ENCODE measurements around the gene IQGAP1. TPM values are rescaled to one million over a fixed set of nuclear protein-coding genes. Genes with fewer than 3 reads are reported as not detected.

IQGAP1 gene
- total RNA-seq, 1 experiment from 2014 or later, result 113 TPM

DNA sequence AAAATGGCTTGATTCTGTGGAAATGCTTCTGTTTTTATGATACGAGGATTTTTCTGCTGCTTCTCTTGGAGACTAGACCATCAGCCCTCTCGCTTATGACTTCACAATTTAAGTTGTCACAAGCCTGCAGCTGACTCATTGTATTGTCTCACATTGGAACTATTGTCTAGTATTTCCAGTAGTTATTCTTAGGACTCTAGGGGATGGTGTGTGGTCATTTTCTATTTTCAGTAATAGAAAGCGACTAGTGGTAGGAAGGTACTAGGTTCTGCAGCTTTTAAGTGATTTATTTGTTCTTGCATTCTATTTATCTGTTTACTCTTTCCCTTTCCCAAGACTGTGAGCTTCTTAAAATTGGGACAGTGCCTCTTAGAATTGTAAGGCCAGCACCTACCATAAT is 75.3 kb downstream of the IQGAP1 start:
- intact Hi-C loops (cut with micrococcal nuclease), result no loop called here
- DNase-seq (ENCODE audit: low read depth, low spot score), result no peak
- Histone ChIP-seq H3K4me3 (replicated peaks in 1 of 2; ENCODE audit: low read depth in 1 of 2, low read length in 2 of 2) (no peak overlapping the region), H3K9me3 (ENCODE audit: control insufficient read depth in 1 of 2, insufficient read depth in 1 of 2, low read depth in 1 of 2, low read length in 2 of 2) (no peaks in the 10 kb centered on the region), H3K4me1 (ENCODE audit: control insufficient read depth in 1 of 2, insufficient read depth in 2 of 2, low read length in 2 of 2) (peaks cover 14 to 15% of the 10 kb centered on the region in 2 experiments), H2AFZ (ENCODE audit: low read depth, low read length, poor library complexity, severe bottlenecking) (no peak overlapping the region), H3K36me3 (ENCODE audit: control insufficient read depth in 1 of 2, insufficient read depth in 2 of 2, low read length in 2 of 2) (peaks cover 0 to 11% of the 10 kb centered on the region in 2 experiments; a peak in 3 of 4 replicates), H3K9ac (ENCODE audit: low read length) (no peak overlapping the region), H4K20me1 (ENCODE audit: insufficient read depth) (no peaks in the 10 kb centered on the region), H3K79me2 (ENCODE audit: insufficient read depth, low read length) (0 out of 2 replicates have a peak, but pooled peaks cover 9% of the 10 kb centered on the region), H3K27me3 (ENCODE audit: insufficient read depth, low read length) (no peaks in the 10 kb centered on the region), H3K9me2 (ENCODE audit: insufficient read depth) (no peaks in the 10 kb centered on the region), H3K27ac (ENCODE audit: low read depth, low read length) (no peak overlapping the region), H3K4me2 (ENCODE audit: low read length) (no peak overlapping the region)
- ChIA-PET POLR2A (no interaction called here), RAD21 (ENCODE audit: low non-redundant PET in 1 of 2, low total read pairs in 2 of 2, uncharacterized antibody in 2 of 2, unreplicated experiment in 2 of 2) (no interaction called here), CTCF (interaction anchor here (1.1 kb wide), 1 partner anchor 143 kb away, joined by 4 read pairs; no protein-coding TSS in a partner anchor)
- BruUV-seq (replicated peaks), result no TSS peak
- TF ChIP-seq CBX3 (IDR thresholded peaks at IDR 0.05; ENCODE audit: low read depth) (no peak), EZH2phosphoT487 (IDR thresholded peaks at IDR 0.05; ENCODE audit: borderline replicate concordance) (no peak), SIN3A (IDR thresholded peaks at IDR 0.05; ENCODE audit: low read depth) (no peak), TCF7L2 (IDR thresholded peaks at IDR 0.05; ENCODE audit: borderline replicate concordance, extremely low read depth, insufficient read depth, insufficient read length) (no peak), POLR2A (IDR thresholded peaks at IDR 0.05; ENCODE audit: borderline replicate concordance, extremely low read depth, insufficient read depth, insufficient read length) (no peak)
- TF ChIP-seq, protein P1, sequence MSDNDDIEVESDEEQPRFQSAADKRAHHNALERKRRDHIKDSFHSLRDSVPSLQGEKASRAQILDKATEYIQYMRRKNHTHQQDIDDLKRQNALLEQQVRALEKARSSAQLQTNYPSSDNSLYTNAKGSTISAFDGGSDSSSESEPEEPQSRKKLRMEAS (IDR thresholded peaks at IDR 0.05), result no peak
- no peak for ATAC-seq

DNA sequence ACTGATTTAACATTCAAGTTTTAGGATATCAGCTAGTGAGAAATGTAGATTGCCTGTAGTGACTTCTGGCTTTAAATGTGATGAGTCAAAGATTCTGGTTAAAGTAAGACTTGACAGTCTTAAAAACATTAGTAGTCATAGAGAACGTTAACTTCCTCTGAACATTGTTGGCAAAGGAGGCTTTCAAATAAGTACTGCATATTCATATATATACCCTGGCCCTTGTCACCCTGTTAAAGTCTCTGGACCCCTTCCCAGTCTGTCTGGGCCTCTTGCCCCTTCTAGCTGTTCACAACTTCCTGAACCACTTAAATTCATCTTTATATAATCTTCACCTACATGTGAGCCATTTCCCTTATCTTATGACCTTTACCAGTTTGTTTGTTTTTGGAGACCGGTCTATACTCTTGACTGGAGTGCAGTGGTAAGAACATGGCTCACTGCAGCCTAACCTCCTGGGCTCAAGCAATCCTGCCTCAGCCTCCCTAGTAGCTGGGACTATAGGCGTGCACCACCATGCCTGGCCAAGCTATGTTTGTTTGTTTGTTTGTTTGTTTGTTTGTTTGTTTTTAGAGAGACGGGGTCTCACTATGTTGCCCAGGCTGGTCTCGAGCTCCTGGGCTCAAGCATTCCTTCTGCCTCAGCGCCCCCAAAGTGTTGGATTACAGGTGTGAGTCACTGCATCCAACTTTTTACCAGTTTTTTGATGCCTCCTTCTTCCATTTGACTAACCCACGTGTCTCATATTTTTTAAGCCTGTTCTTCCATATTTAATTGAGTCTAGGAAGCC is 77.3 kb downstream of the IQGAP1 start:
- Histone ChIP-seq H3K27ac (ENCODE audit: low read depth, low read length) (no peak overlapping the region), H3K36me3 (ENCODE audit: control insufficient read depth in 1 of 2, insufficient read depth in 2 of 2, low read length in 2 of 2) (peaks cover 0 to 5% of the 10 kb centered on the region in 2 experiments; a peak in 3 of 4 replicates), H3K9me3 (ENCODE audit: control insufficient read depth in 1 of 2, insufficient read depth in 1 of 2, low read depth in 1 of 2, low read length in 2 of 2) (no peaks in the 10 kb centered on the region), H3K4me1 (ENCODE audit: control insufficient read depth in 1 of 2, insufficient read depth in 2 of 2, low read length in 2 of 2) (peaks cover 14 to 15% of the 10 kb centered on the region in 2 experiments), H3K79me2 (ENCODE audit: insufficient read depth, low read length) (0 out of 2 replicates have a peak, but pooled peaks cover 2% of the 10 kb centered on the region), H3K4me2 (ENCODE audit: low read length) (peak overlapping the region; percentile 22), H3K9ac (ENCODE audit: low read length) (no peak overlapping the region), H4K20me1 (ENCODE audit: insufficient read depth) (no peaks in the 10 kb centered on the region), H3K9me2 (ENCODE audit: insufficient read depth) (no peaks in the 10 kb centered on the region), H3K4me3 (replicated peaks in 1 of 2; ENCODE audit: low read depth in 1 of 2, low read length in 2 of 2) (no peak overlapping the region), H3K27me3 (ENCODE audit: insufficient read depth, low read length) (no peaks in the 10 kb centered on the region), H2AFZ (ENCODE audit: low read depth, low read length, poor library complexity, severe bottlenecking) (no peak overlapping the region)
- ATAC-seq (no peak), DNase-seq (ENCODE audit: low read depth, low spot score) (no peak)
- intact Hi-C loops (cut with micrococcal nuclease), result no loop called here
- ChIA-PET POLR2A (interaction anchor here (1.0 kb wide), 1 partner anchor 77 kb away, joined by 3 read pairs; the partner anchor contains the start of gene IQGAP1), CTCF (interaction anchor here (1.1 kb wide), 1 partner anchor 145 kb away, joined by 3 read pairs; no protein-coding TSS in a partner anchor), RAD21 (ENCODE audit: low non-redundant PET in 1 of 2, low total read pairs in 2 of 2, uncharacterized antibody in 2 of 2, unreplicated experiment in 2 of 2) (no interaction called here)
- BruUV-seq (replicated peaks), result no TSS peak
- TF ChIP-seq SP1 (IDR thresholded peaks at IDR 0.05; ENCODE audit: low read depth), result no peak; the same call in 1 of the 2 replicates
- TF ChIP-seq ELF1 (IDR thresholded peaks at IDR 0.05; ENCODE audit: borderline replicate concordance, low read depth), result no peak
- no peak for TF ChIP-seq ATF3 (IDR thresholded peaks at IDR 0.05)
- no peak for TF ChIP-seq TCF7L2 (IDR thresholded peaks at IDR 0.05; ENCODE audit: borderline replicate concordance, extremely low read depth, insufficient read depth, insufficient read length)
- no peak for TF ChIP-seq ZNF274 (IDR thresholded peaks at IDR 0.05; ENCODE audit: low read depth, low read length)
- TF ChIP-seq YY1 (IDR thresholded peaks at IDR 0.05; ENCODE audit: extremely low read depth, insufficient replicate concordance, low read depth, low read length), result no peak
- TF ChIP-seq, protein P2, sequence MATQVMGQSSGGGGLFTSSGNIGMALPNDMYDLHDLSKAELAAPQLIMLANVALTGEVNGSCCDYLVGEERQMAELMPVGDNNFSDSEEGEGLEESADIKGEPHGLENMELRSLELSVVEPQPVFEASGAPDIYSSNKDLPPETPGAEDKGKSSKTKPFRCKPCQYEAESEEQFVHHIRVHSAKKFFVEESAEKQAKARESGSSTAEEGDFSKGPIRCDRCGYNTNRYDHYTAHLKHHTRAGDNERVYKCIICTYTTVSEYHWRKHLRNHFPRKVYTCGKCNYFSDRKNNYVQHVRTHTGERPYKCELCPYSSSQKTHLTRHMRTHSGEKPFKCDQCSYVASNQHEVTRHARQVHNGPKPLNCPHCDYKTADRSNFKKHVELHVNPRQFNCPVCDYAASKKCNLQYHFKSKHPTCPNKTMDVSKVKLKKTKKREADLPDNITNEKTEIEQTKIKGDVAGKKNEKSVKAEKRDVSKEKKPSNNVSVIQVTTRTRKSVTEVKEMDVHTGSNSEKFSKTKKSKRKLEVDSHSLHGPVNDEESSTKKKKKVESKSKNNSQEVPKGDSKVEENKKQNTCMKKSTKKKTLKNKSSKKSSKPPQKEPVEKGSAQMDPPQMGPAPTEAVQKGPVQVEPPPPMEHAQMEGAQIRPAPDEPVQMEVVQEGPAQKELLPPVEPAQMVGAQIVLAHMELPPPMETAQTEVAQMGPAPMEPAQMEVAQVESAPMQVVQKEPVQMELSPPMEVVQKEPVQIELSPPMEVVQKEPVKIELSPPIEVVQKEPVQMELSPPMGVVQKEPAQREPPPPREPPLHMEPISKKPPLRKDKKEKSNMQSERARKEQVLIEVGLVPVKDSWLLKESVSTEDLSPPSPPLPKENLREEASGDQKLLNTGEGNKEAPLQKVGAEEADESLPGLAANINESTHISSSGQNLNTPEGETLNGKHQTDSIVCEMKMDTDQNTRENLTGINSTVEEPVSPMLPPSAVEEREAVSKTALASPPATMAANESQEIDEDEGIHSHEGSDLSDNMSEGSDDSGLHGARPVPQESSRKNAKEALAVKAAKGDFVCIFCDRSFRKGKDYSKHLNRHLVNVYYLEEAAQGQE (IDR thresholded peaks at IDR 0.05; ENCODE audit: low read depth), result no peak
- no peak for TF ChIP-seq CBX3 (IDR thresholded peaks at IDR 0.05; ENCODE audit: low read depth)
- TF ChIP-seq ZFX (IDR thresholded peaks at IDR 0.05), result no peak
- TF ChIP-seq CEBPB (IDR thresholded peaks at IDR 0.05; ENCODE audit: low read depth), result no peak
- no peak for TF ChIP-seq FOSL1 (IDR thresholded peaks at IDR 0.05; ENCODE audit: low read depth)
- no peak for TF ChIP-seq EGR1 (IDR thresholded peaks at IDR 0.05; ENCODE audit: low read depth)
- TF ChIP-seq SRF (IDR thresholded peaks at IDR 0.05; ENCODE audit: low read depth), result no peak
